Measurements from ENCODE around the gene FNDC11.

Gene FNDC11

DNA sequence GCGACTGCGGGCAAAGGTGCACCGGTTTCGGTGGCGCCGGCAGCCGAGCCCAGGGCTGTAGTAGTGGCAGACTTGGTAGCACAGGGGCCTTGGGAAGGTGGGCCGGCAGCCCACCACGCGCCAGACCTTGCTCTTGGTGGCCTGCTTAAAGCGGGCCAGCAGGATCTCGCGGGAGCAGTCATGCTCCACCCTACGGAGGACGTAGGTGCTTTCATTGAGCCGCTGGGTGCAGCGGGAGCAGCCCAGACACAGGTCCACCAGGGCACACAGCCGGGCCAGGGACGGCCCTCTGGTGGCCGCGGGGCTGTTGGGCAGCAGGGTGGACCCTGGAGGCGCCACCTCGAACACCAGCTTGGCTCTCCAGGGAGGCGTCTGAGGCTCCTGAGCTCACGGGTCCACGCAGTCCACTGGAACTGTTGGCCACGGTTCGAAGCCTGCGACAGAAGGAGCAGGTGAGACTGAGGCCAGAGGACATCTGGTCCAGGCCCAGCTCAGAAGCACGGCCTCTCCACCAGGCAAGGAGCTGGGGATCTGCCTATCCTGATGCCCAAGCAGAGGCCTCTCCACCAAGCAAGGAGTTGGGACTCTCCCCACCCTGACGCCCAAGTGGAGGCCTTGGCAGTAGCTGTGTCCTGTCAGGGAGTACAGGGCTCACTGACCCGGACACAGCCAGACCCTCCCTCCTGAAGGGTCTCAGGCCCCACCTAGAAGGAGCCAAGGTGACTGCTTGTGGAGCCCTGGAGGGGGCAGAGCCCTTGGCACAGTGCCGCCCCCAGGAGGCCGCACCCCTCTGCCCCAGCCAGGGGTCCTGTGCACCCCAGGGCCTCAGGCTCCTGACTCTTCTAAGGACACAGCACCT, 19.1 kb downstream of the FNDC11 start:
- TF ChIP-seq CTCF (IDR thresholded peaks at IDR 0.05; ENCODE audit: extremely low read depth, missing control alignments): peak; percentile 22
- DNase-seq (ENCODE audit: low spot score): no peak

- no peak for DNase-seq (ENCODE audit: low spot score)
- TF ChIP-seq CTCF (IDR thresholded peaks at IDR 0.05; ENCODE audit: extremely low read depth, missing control alignments): no peak
These were observed 19.7 kb downstream of the FNDC11 start for GRCh38 chr20:63573647-63574131.

GRCh38 chr20:63574156-63574828, 20.3 kb downstream of the FNDC11 start, which contains the start of gene HELZ2:
Gene HELZ2 (minus strand): TSS chr20:63574239. CDS start chr20:63572385, 1,854 bp downstream.
- DNase-seq (ENCODE audit: low spot score): peak; percentile 94
- TF ChIP-seq CTCF (IDR thresholded peaks at IDR 0.05; ENCODE audit: extremely low read depth, missing control alignments): no peak

GRCh38 chr20:63574829-63575743, 21.1 kb downstream of the FNDC11 start:
- no peak for DNase-seq (ENCODE audit: low spot score)
- no peak for TF ChIP-seq CTCF (IDR thresholded peaks at IDR 0.05; ENCODE audit: extremely low read depth, missing control alignments)

DNA sequence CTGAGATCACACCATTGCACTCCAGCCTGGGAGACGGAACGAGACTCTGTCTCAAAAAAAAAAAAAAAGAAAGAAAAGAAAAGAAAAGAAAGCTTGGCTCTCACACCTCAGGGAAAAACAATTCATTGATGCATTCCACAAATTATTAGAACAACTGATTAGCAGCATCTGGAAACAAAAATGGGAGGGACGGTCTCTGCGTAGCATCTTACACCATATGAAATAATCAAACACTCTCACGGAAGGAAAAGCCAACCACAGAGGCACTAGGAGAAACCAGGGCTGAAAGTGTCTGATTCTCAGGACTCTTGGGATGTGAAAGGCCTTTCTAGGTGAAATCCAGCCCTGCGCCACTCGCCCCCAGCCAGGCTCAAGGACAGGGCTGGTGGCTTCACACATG, 22.4 kb downstream of the FNDC11 start:
- no peak for TF ChIP-seq CTCF (IDR thresholded peaks at IDR 0.05; ENCODE audit: extremely low read depth, missing control alignments)
- DNase-seq (ENCODE audit: low spot score): no peak

GRCh38 chr20:63577317-63577894, 23.4 kb downstream of the FNDC11 start:
- TF ChIP-seq CTCF (IDR thresholded peaks at IDR 0.05; ENCODE audit: extremely low read depth, missing control alignments): no peak

More at GRCh38 chr20:63577317-63577894, 23.4 kb downstream of the FNDC11 start:
- no peak for DNase-seq (ENCODE audit: low spot score)

Measured in GM20000 (cell line).